Liver (tissue), 9 donors: ENCODE measurements around the gene NR2E1. TPM values are rescaled to one million over a fixed set of nuclear protein-coding genes. Genes with fewer than 3 reads are reported as not detected.

Experiments used
- DNase-seq: peaks from one replicate; pipeline ENCODE4 v3.0.0-alpha.2; 2017; ENCODE audit warnings: low spot score
- H3K27ac ChIP-seq, 2 donors: one replicate each; pipeline ENCODE4 v1.7.0; 2013; ENCODE audit warnings: inconsistent platforms in 2 of 2, low read length in 2 of 2, control low read depth in 1 of 2, low read depth in 1 of 2, mild to moderate bottlenecking in 1 of 2
- H3K27me3 ChIP-seq, 4 donors: one replicate each; pipeline versions ENCODE4 v1.6.1 to v1.7.0; 2013; ENCODE audit warnings: low read length in 3 of 4, inconsistent platforms in 1 of 4, mild to moderate bottlenecking in 1 of 4, moderate library complexity in 1 of 4; ENCODE audit not compliant: control insufficient read depth in 4 of 4, insufficient read depth in 4 of 4
- H3K36me3 ChIP-seq, 4 donors: one replicate each; pipeline versions ENCODE4 v1.6.1 to v1.7.0; 2013; ENCODE audit warnings: low read length in 3 of 4, mild to moderate bottlenecking in 3 of 4, low read depth in 1 of 4, moderate library complexity in 1 of 4; ENCODE audit not compliant: control insufficient read depth in 4 of 4, insufficient read depth in 3 of 4
- H3K4me1 ChIP-seq, 4 donors: one replicate each; pipeline versions ENCODE4 v1.6.1 to v1.7.0; 2013; ENCODE audit warnings: low read length in 3 of 4, mild to moderate bottlenecking in 3 of 4, moderate library complexity in 1 of 4; ENCODE audit not compliant: control insufficient read depth in 4 of 4, insufficient read depth in 4 of 4
- H3K4me3 ChIP-seq, 3 donors: one replicate each; pipeline versions ENCODE4 v1.6.1 to v1.7.0; 2013; ENCODE audit warnings: low read length in 3 of 3, control low read depth in 1 of 3, low read depth in 1 of 3, mild to moderate bottlenecking in 1 of 3
- H3K9ac ChIP-seq, 2 donors: one replicate each; pipeline ENCODE4 v1.7.0; 2013; ENCODE audit warnings: low read length in 2 of 2, mild to moderate bottlenecking in 2 of 2, moderate library complexity in 2 of 2, control low read depth in 1 of 2, low read depth in 1 of 2
- H3K9me3 ChIP-seq, 4 donors: one replicate each; pipeline versions ENCODE4 v1.6.1 to v1.7.0; 2013; ENCODE audit warnings: low read length in 3 of 4; ENCODE audit not compliant: control insufficient read depth in 4 of 4
- EGR1 ChIP-seq, 2 donors: IDR thresholded peaks; 2 replicates each; pipeline ENCODE4 v1.6.1; 2016 to 2018; ENCODE audit warnings: antibody characterized with exemption in 2 of 2, low read depth in 2 of 2
- FOXA1 ChIP-seq: IDR thresholded peaks from 2 replicates; pipeline ENCODE4 v1.6.1; 2016; ENCODE audit warnings: antibody characterized with exemption
- FOXA2 ChIP-seq: IDR thresholded peaks from 2 replicates; pipeline ENCODE4 v1.6.1; 2016; ENCODE audit warnings: antibody characterized with exemption
- GABPA ChIP-seq, 2 donors: IDR thresholded peaks in 1 of 2; conservative IDR thresholded peaks in 1 of 2; 2 replicates each; pipeline ENCODE4 v1.6.1; 2016; ENCODE audit warnings: antibody characterized with exemption in 2 of 2, mild to moderate bottlenecking in 1 of 2, moderate library complexity in 1 of 2
- HNF4A ChIP-seq, 2 donors: conservative IDR thresholded peaks; 2 replicates each; pipeline ENCODE4 v1.6.1; 2016; ENCODE audit warnings: antibody characterized with exemption in 2 of 2, mild to moderate bottlenecking in 2 of 2
- HNF4G ChIP-seq: IDR thresholded peaks from 2 replicates; pipeline ENCODE4 v1.6.1; 2016; ENCODE audit warnings: antibody characterized with exemption
- JUND ChIP-seq, 2 donors: IDR thresholded peaks; 2 replicates each; pipeline ENCODE4 v1.6.1; 2016; ENCODE audit warnings: antibody characterized with exemption in 2 of 2
- NR2F2 ChIP-seq: IDR thresholded peaks from 2 replicates; pipeline ENCODE4 v1.6.1; 2016; ENCODE audit warnings: antibody characterized with exemption
- RAD21 ChIP-seq, 2 donors: IDR thresholded peaks; 2 replicates each; pipeline ENCODE4 v1.6.1; 2016; ENCODE audit warnings: antibody characterized with exemption in 2 of 2, mild to moderate bottlenecking in 2 of 2
- REST ChIP-seq: IDR thresholded peaks from 2 replicates; pipeline ENCODE4 v1.6.1; 2016; ENCODE audit warnings: antibody characterized with exemption, mild to moderate bottlenecking
- RXRA ChIP-seq, 2 donors: IDR thresholded peaks; 2 replicates each; pipeline ENCODE4 v1.6.1; 2017 to 2018; ENCODE audit warnings: antibody characterized with exemption in 2 of 2, mild to moderate bottlenecking in 1 of 2
- SP1 ChIP-seq: IDR thresholded peaks from 2 replicates; pipeline ENCODE4 v1.6.1; 2018; ENCODE audit warnings: antibody characterized with exemption, mild to moderate bottlenecking
- TAF1 ChIP-seq: conservative IDR thresholded peaks from 2 replicates; pipeline ENCODE4 v1.6.1; 2016; ENCODE audit warnings: antibody characterized with exemption, mild to moderate bottlenecking
- YY1 ChIP-seq: IDR thresholded peaks from 2 replicates; pipeline ENCODE4 v1.6.1; 2016; ENCODE audit warnings: antibody characterized with exemption, mild to moderate bottlenecking
- WGBS: extraction: QIAGEN DNeasy Blood & Tissue Kit; methylation state at CpG from one replicate; pipeline ENCODE4 v1.1.7; 2013; 5-methylcytosine and 5-hydroxymethylcytosine counted together
- polyA plus RNA-seq, 2 donors: library from polyadenylated mRNA; stranded (reverse) in 1 of 2; unstranded in 1 of 2; fragments of 200-250 nt in 1 of 2; fragments of >200 nt in 1 of 2; fragmentation: Nextera tagmentation in 1 of 2; extraction: Ambion mirVana in 1 of 2; gene quantifications; one replicate each; pipeline versions ENCODE4 v1.2.1 to v1.2.3, GENCODE V29; 2013 to 2015
- total RNA-seq, 2 donors: library from RNA; depleted of rRNA; stranded (reverse); fragments of >200 nt; gene quantifications; one replicate each; pipeline ENCODE4 v1.2.3, GENCODE V29; 2014
- TF ChIP-seq, protein P1 (sequence below): IDR thresholded peaks from 2 replicates; pipeline ENCODE4 v1.6.1; 2016; ENCODE audit warnings: antibody characterized with exemption
- TF ChIP-seq, protein P2 (sequence below): fragments of 150-350 bp; IDR thresholded peaks from 2 replicates; pipeline ENCODE4 v1.5.1; 2017; ENCODE audit warnings: improper control_type of control experiment, low read depth, low read length; ENCODE audit not compliant: missing input control
- TF ChIP-seq, protein P3 (sequence below): IDR thresholded peaks from 2 replicates; pipeline ENCODE4 v1.6.1; 2016; ENCODE audit warnings: antibody characterized with exemption
- TF ChIP-seq, protein P4 (sequence below): IDR thresholded peaks from 2 replicates; pipeline ENCODE4 v1.6.1; 2016; ENCODE audit warnings: antibody characterized with exemption
- donor health status: healthy.
- donor health status: healthy.
- donor health status: healthy.
- donor health status: healthy.
- donor health status: healthy.

Gene NR2E1
- total and polyA plus RNA-seq, 4 donors = not detected

- WGBS = 13% methylated on average over 3 of the region's 3 CpGs
- Histone ChIP-seq H3K9me3 (peaks cover 0 to 7% (median 0%) of the 10 kb centered on the region in 4 donors), H3K36me3 (no peaks in the 10 kb centered on the region), H3K4me3 (no peak overlapping the region), H3K9ac (no peak overlapping the region), H3K4me1 (peaks cover 12 to 39% (median 23%) of the 10 kb centered on the region in 4 donors), H3K27ac (no peak overlapping the region), H3K27me3 (peaks cover 5 to 53% (median 44%) of the 10 kb centered on the region in 4 donors)
- no peak for DNase-seq
- TF ChIP-seq YY1 (no peak), FOXA2 (no peak), EGR1 (IDR thresholded peaks at IDR 0.05; ENCODE audit: low read depth in 2 of 2) (no peak), TAF1 (no peak), JUND (IDR thresholded peaks at IDR 0.05) (no peak), GABPA (IDR thresholded peaks at IDR 0.05 in 1 of 2, conservative IDR thresholded peaks at IDR 0.05 in 1 of 2) (no peak), REST (no peak), FOXA1 (no peak), HNF4G (no peak), SP1 (no peak), NR2F2 (no peak), HNF4A (conservative IDR thresholded peaks at IDR 0.05) (no peak), RAD21 (IDR thresholded peaks at IDR 0.05) (no peak), RXRA (IDR thresholded peaks at IDR 0.05) (no peak)
- TF ChIP-seq, protein P1, sequence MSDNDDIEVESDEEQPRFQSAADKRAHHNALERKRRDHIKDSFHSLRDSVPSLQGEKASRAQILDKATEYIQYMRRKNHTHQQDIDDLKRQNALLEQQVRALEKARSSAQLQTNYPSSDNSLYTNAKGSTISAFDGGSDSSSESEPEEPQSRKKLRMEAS = no peak
- TF ChIP-seq, protein P2, sequence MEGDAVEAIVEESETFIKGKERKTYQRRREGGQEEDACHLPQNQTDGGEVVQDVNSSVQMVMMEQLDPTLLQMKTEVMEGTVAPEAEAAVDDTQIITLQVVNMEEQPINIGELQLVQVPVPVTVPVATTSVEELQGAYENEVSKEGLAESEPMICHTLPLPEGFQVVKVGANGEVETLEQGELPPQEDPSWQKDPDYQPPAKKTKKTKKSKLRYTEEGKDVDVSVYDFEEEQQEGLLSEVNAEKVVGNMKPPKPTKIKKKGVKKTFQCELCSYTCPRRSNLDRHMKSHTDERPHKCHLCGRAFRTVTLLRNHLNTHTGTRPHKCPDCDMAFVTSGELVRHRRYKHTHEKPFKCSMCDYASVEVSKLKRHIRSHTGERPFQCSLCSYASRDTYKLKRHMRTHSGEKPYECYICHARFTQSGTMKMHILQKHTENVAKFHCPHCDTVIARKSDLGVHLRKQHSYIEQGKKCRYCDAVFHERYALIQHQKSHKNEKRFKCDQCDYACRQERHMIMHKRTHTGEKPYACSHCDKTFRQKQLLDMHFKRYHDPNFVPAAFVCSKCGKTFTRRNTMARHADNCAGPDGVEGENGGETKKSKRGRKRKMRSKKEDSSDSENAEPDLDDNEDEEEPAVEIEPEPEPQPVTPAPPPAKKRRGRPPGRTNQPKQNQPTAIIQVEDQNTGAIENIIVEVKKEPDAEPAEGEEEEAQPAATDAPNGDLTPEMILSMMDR = no peak
- TF ChIP-seq, protein P3, sequence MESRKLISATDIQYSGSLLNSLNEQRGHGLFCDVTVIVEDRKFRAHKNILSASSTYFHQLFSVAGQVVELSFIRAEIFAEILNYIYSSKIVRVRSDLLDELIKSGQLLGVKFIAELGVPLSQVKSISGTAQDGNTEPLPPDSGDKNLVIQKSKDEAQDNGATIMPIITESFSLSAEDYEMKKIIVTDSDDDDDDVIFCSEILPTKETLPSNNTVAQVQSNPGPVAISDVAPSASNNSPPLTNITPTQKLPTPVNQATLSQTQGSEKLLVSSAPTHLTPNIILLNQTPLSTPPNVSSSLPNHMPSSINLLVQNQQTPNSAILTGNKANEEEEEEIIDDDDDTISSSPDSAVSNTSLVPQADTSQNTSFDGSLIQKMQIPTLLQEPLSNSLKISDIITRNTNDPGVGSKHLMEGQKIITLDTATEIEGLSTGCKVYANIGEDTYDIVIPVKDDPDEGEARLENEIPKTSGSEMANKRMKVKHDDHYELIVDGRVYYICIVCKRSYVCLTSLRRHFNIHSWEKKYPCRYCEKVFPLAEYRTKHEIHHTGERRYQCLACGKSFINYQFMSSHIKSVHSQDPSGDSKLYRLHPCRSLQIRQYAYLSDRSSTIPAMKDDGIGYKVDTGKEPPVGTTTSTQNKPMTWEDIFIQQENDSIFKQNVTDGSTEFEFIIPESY = no peak
- TF ChIP-seq, protein P4, sequence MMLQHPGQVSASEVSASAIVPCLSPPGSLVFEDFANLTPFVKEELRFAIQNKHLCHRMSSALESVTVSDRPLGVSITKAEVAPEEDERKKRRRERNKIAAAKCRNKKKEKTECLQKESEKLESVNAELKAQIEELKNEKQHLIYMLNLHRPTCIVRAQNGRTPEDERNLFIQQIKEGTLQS = no peak
These were observed 4.0 kb upstream of the NR2E1 start for GRCh38 chr6:108161724-108162282.
